Measurements from ENCODE around the gene UQCC5. TPM values are rescaled to one million over a fixed set of nuclear protein-coding genes. Genes with fewer than 3 reads are reported as not detected.

Gene UQCC5
- total RNA-seq, 4 donors from 2014 or later, result 1.3 to 60.6 (median 7.0) TPM

GRCh38 chr3:52515192-52515591 lies 21.2 kb upstream of the UQCC5 start:
- WGBS, result 68% methylated on average over 6 of the region's 6 CpGs
- no peak for DNase-seq (ENCODE audit: extremely low spot score)
- Histone ChIP-seq H3K27ac (replicated peaks in 1 of 4) (no peak overlapping the region), H3K36me3 (peaks cover 0 to 61% (median 24%) of the 10 kb centered on the region in 4 donors), H3K9me3 (no peaks in the 10 kb centered on the region), H3K27me3 (no peaks in the 10 kb centered on the region), H3K4me1 (peaks cover 0 to 12% (median 11%) of the 10 kb centered on the region in 4 donors), H3K4me3 (no peak overlapping the region)
- TF ChIP-seq, protein P1, sequence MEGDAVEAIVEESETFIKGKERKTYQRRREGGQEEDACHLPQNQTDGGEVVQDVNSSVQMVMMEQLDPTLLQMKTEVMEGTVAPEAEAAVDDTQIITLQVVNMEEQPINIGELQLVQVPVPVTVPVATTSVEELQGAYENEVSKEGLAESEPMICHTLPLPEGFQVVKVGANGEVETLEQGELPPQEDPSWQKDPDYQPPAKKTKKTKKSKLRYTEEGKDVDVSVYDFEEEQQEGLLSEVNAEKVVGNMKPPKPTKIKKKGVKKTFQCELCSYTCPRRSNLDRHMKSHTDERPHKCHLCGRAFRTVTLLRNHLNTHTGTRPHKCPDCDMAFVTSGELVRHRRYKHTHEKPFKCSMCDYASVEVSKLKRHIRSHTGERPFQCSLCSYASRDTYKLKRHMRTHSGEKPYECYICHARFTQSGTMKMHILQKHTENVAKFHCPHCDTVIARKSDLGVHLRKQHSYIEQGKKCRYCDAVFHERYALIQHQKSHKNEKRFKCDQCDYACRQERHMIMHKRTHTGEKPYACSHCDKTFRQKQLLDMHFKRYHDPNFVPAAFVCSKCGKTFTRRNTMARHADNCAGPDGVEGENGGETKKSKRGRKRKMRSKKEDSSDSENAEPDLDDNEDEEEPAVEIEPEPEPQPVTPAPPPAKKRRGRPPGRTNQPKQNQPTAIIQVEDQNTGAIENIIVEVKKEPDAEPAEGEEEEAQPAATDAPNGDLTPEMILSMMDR (IDR thresholded peaks at IDR 0.05), result no peak
- intact Hi-C loops (cut with DNase I), result no loop called here

- Histone ChIP-seq H3K4me1 (peaks cover 0 to 12% (median 11%) of the 10 kb centered on the region in 4 donors), H3K4me3 (no peak overlapping the region), H3K27ac (replicated peaks in 1 of 4) (no peak overlapping the region), H3K9me3 (no peaks in the 10 kb centered on the region), H3K36me3 (peaks cover 0 to 75% (median 25%) of the 10 kb centered on the region in 4 donors), H3K27me3 (no peaks in the 10 kb centered on the region)
- WGBS, result 88% methylated on average over 8 of the region's 19 CpGs
- DNase-seq (ENCODE audit: extremely low spot score), result no peak
- intact Hi-C loops (cut with DNase I), result no loop called here
- TF ChIP-seq POLR2AphosphoS5 (IDR thresholded peaks at IDR 0.05), result no peak
- TF ChIP-seq POLR2A (IDR thresholded peaks at IDR 0.05; ENCODE audit: low read depth), result no peak
- TF ChIP-seq EP300 (IDR thresholded peaks at IDR 0.05), result no peak
- TF ChIP-seq, protein P1 (IDR thresholded peaks at IDR 0.05), result no peak
These were observed 19.8 kb upstream of the UQCC5 start for GRCh38 chr3:52516509-52517195.

DNA sequence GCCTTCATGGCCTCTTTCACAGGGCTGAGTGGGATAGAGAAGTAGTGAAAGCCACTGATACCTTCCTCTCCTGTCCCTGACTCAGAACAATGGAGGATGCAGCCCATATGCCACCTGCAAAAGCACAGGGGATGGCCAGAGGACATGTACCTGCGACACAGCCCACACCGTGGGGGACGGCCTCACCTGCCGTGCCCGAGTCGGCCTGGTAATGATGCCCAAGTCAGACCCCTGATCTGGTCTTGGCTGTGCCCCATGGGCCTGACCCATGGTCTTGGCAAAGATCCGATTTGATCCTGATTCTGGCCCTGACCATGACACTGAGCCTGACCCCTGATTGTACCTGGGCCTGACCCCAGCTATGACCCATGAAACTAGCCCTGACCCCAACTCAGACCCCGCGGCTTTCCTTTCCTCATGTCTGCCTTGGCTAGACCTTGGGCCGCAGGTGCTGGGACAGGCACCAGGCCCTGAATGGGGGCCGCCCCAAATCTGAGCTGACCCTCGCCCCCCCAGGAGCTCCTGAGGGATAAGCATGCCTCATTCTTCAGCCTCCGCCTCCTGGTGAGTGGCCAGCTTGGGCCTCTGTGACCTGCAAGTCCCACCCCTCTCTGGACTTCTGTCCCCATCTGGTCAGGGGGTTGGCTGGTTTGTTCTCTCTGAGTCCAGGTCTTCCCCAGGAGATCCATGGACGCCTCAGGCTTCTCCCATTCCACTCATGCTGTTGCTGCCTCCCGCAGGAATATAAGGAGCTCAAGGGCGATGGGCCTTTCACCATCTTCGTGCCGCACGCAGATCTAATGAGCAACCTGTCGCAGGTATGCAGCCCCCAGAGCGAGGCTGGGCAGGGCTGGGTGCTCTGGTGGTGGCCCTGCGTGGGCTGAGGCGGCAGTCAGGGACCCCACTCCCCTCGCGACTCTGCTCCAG lies 18.3 kb upstream of the UQCC5 start:
- TF ChIP-seq POLR2A (IDR thresholded peaks at IDR 0.05; ENCODE audit: low read depth) (no peak), POLR2AphosphoS5 (IDR thresholded peaks at IDR 0.05) (no peak), EP300 (IDR thresholded peaks at IDR 0.05) (no peak)
- TF ChIP-seq, protein P1 (IDR thresholded peaks at IDR 0.05), result no peak
- no peaks in the 10 kb centered on the region for H3K27me3 ChIP-seq
- peaks cover 0 to 12% (median 11%) of the 10 kb centered on the region in 4 donors for H3K4me1 ChIP-seq
- H3K36me3 ChIP-seq, result peaks cover 0 to 79% (median 36%) of the 10 kb centered on the region in 4 donors
- intact Hi-C loops (cut with DNase I), result no loop called here
- 79% methylated on average over 6 of the region's 25 CpGs for WGBS
- no peak overlapping the region for H3K27ac ChIP-seq (replicated peaks in 1 of 4)
- peak overlapping the region; percentile 39 to 54 (median 40) for H3K4me3 ChIP-seq
- no peak for DNase-seq (ENCODE audit: extremely low spot score)
- no peaks in the 10 kb centered on the region for H3K9me3 ChIP-seq

DNA sequence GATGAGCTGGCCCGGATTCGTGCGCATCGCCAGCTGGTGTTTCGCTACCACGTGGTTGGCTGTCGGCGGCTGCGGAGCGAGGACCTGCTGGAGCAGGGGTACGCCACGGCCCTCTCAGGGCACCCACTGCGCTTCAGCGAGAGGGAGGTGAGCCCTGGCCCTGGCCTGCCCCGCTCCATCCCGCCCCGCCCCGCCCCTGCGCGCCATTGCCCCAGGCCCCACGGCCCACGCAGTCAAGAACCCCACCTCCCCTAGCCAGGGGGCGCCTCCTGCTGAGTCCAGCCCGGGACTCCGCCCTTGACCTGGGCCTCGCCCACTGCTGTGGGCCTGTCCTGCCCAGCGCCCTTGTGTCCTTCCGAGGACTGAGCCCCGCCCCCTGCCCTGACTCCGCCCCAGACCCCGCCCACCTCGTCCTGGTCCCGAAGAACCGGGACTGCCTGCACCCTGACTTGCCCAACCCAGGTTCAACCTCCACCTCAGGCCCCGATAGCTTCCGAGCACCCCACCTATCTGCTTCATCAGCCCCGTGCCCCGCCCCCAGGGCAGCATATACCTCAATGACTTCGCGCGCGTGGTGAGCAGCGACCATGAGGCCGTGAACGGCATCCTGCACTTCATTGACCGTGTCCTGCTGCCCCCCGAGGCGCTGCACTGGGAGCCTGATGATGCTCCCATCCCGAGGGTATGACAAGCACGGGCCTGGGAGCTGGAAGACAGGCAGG lies 17.5 kb upstream of the UQCC5 start:
- H3K36me3 ChIP-seq, result peaks cover 0 to 79% (median 44%) of the 10 kb centered on the region in 4 donors
- intact Hi-C loops (cut with DNase I), result no loop called here
- no peak for DNase-seq (ENCODE audit: extremely low spot score)

More for the DNA sequence above, 17.5 kb upstream of the UQCC5 start:
- peaks cover 0 to 12% (median 11%) of the 10 kb centered on the region in 4 donors for H3K4me1 ChIP-seq
- H3K27ac ChIP-seq (replicated peaks in 1 of 4), result no peak overlapping the region
- no peaks in the 10 kb centered on the region for H3K27me3 ChIP-seq
- no peaks in the 10 kb centered on the region for H3K9me3 ChIP-seq
- TF ChIP-seq POLR2A (IDR thresholded peaks at IDR 0.05; ENCODE audit: low read depth), result no peak
- H3K4me3 ChIP-seq, result peak overlapping the region; percentile 39 to 54 (median 40)
- 39% methylated on average over 11 of the region's 50 CpGs for WGBS

All from esophagus muscularis mucosa (tissue), 4 donors.